ENCODE data around the gene ZNF492. TPM values are rescaled to one million over a fixed set of nuclear protein-coding genes. Genes with fewer than 3 reads are reported as not detected.
"Not testable (repeated sequence)": the region's sequence is repeated elsewhere in the genome, so short reads cannot be mapped to it uniquely, and the experiment has no call there.

Gene ZNF492
- total and polyA plus RNA-seq, 10 donors: 0.04 to 1.3 (median 0.73) TPM; not detected in 1

- no peak overlapping the region for H3K27ac ChIP-seq
- WGBS, 5 donors: 62 to 85% (median 72%) methylated on average over 2 of the region's 2 CpGs
- H3K4me3 ChIP-seq: no peak overlapping the region
- H3K36me3 ChIP-seq: no peaks in the 10 kb centered on the region
- intact Hi-C loops (cut with DNase I; ENCODE audit: low total_unique reads): no loop called here
- peaks cover 0 to 92% (median 26%) of the 10 kb centered on the region in 8 donors for H3K9me3 ChIP-seq
- no peaks in the 10 kb centered on the region for H3K27me3 ChIP-seq (replicated peaks in 1 of 7)
- no peak for DNase-seq
- TF ChIP-seq POLR2A (IDR thresholded peaks at IDR 0.05) (no peak), POLR2AphosphoS5 (IDR thresholded peaks at IDR 0.05) (no peak)
- TF ChIP-seq, protein P1, sequence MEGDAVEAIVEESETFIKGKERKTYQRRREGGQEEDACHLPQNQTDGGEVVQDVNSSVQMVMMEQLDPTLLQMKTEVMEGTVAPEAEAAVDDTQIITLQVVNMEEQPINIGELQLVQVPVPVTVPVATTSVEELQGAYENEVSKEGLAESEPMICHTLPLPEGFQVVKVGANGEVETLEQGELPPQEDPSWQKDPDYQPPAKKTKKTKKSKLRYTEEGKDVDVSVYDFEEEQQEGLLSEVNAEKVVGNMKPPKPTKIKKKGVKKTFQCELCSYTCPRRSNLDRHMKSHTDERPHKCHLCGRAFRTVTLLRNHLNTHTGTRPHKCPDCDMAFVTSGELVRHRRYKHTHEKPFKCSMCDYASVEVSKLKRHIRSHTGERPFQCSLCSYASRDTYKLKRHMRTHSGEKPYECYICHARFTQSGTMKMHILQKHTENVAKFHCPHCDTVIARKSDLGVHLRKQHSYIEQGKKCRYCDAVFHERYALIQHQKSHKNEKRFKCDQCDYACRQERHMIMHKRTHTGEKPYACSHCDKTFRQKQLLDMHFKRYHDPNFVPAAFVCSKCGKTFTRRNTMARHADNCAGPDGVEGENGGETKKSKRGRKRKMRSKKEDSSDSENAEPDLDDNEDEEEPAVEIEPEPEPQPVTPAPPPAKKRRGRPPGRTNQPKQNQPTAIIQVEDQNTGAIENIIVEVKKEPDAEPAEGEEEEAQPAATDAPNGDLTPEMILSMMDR (IDR thresholded peaks at IDR 0.05 in 8 of 11, conservative IDR thresholded peaks at IDR 0.05 in 3 of 11): no peak
- H3K4me1 ChIP-seq: no peaks in the 10 kb centered on the region
Observed at GRCh38 chr19:22610121-22610520, 24.0 kb upstream of the ZNF492 start.

- intact Hi-C loops (cut with DNase I; ENCODE audit: low total_unique reads): no loop called here
- no peak for TF ChIP-seq POLR2A (IDR thresholded peaks at IDR 0.05)
- TF ChIP-seq POLR2AphosphoS5 (IDR thresholded peaks at IDR 0.05): no peak
- TF ChIP-seq, protein P1 (IDR thresholded peaks at IDR 0.05 in 8 of 11, conservative IDR thresholded peaks at IDR 0.05 in 3 of 11): no peak
- H3K9me3 ChIP-seq: peaks cover 0 to 86% (median 30%) of the 10 kb centered on the region in 8 donors
- WGBS, 5 donors: 53 to 62% (median 57%) methylated on average over 1 of the region's 1 CpG
- no peak overlapping the region for H3K27ac ChIP-seq
- no peak overlapping the region for H3K4me3 ChIP-seq
- peaks cover 0 to 10% (median 0%) of the 10 kb centered on the region in 7 donors for H3K27me3 ChIP-seq (replicated peaks in 1 of 7)
- DNase-seq: no peak
- H3K36me3 ChIP-seq: no peaks in the 10 kb centered on the region
- no peaks in the 10 kb centered on the region for H3K4me1 ChIP-seq
Observed at GRCh38 chr19:22612316-22612715, 21.8 kb upstream of the ZNF492 start.

GRCh38 chr19:22616659-22617058 is 17.5 kb upstream of the ZNF492 start:
- peaks cover 0 to 87% (median 39%) of the 10 kb centered on the region in 8 donors for H3K9me3 ChIP-seq
- DNase-seq: no peak
- TF ChIP-seq, protein P1 (IDR thresholded peaks at IDR 0.05 in 8 of 11, conservative IDR thresholded peaks at IDR 0.05 in 3 of 11): no peak
- TF ChIP-seq POLR2AphosphoS5 (IDR thresholded peaks at IDR 0.05) (no peak), POLR2A (IDR thresholded peaks at IDR 0.05) (no peak)

DNA sequence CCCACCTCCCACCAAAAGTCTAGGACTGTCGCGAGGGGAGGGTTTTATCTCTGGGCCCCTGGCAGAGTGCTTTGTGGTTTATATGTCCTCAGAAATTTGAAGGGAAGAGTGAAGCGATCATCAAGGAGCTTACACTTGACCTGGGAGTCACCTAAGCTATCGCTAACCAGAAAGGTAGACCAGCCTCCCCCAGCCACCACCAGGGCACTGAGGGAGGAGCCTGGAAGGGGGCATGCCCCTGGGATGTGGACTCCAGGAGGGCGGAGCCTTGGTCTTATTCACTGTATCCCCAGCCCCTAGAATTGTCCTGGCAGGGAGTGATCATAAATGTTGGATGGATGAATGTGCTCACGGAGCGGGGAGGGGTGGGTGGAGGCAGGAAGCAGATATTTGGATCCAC is 16.9 kb upstream of the ZNF492 start:
- 83 to 90% (median 85%) methylated on average over 7 of the region's 7 CpGs for WGBS, 5 donors
- H3K4me1 ChIP-seq; intact Hi-C loops (cut with DNase I; ENCODE audit: low total_unique reads); H3K4me3 ChIP-seq; H3K27ac ChIP-seq; H3K36me3 ChIP-seq: not testable (repeated sequence)
- H3K27me3 ChIP-seq (replicated peaks in 1 of 7): peaks cover 0 to 45% (median 0%) of the 10 kb centered on the region in 7 donors
- peak; percentile 32 for DNase-seq
- H3K9me3 ChIP-seq: peaks cover 0 to 88% (median 40%) of the 10 kb centered on the region in 8 donors

More at GRCh38 chr19:22616659-22617058, 17.5 kb upstream of the ZNF492 start:
- no peak overlapping the region for H3K27ac ChIP-seq
- no peaks in the 10 kb centered on the region for H3K4me1 ChIP-seq
- intact Hi-C loops (cut with DNase I; ENCODE audit: low total_unique reads): no loop called here
- H3K27me3 ChIP-seq (replicated peaks in 1 of 7): peaks cover 0 to 40% (median 0%) of the 10 kb centered on the region in 7 donors
- H3K36me3 ChIP-seq: no peaks in the 10 kb centered on the region
- no peak overlapping the region for H3K4me3 ChIP-seq
- 89 to 95% (median 91%) methylated on average over 10 to 12 of the region's 12 CpGs for WGBS, 5 donors
